RWPE1 (cell line): ENCODE measurements around the gene CRIP1.

Source experiments
- CTCF ChIA-PET: fragments of 350-600 bp; sonication (Branson Sonifier 250); formaldehyde crosslinking; extraction: SDS; loops from one replicate; lab custom pipeline; 2021; lab: Yijun Ruan, JAX
- POLR2A ChIA-PET: fragments of 400-600 bp; formaldehyde crosslinking; extraction: SDS; loops from one replicate; lab custom pipeline; 2020; ENCODE audit warnings: antibody characterized with exemption; ENCODE audit not compliant: low non-redundant PET; lab: Yijun Ruan, JAX
- DNase-seq: peaks from one replicate; pipeline ENCODE4 v3.0.0; 2012; ENCODE audit warnings: low spot score
- H3K27ac ChIP-seq: fragments of 450-650 bp; 2 replicates; pipeline ENCODE4 v1.5.1; 2017
- CTCF ChIP-seq: fragments of 450-650 bp; conservative IDR thresholded peaks from 2 replicates; pipeline ENCODE4 v1.5.1; 2017; ENCODE audit warnings: low read depth, mild to moderate bottlenecking

CRIP1 gene

GRCh38 chr14:105486163-105486973 is at the start of gene CRIP1:
Gene CRIP1 (plus strand): TSS chr14:105486886. CDS start chr14:105487260, 374 bp downstream.
- POLR2A ChIA-PET: no interaction called here
- CTCF ChIA-PET: interaction anchor here (0.7 kb wide), 1 partner anchor 314 kb away, joined by 4 read pairs; no protein-coding TSS in a partner anchor
- peak within 1 kb of the TSS; percentile 100 for H3K27ac ChIP-seq
- no peak for TF ChIP-seq CTCF
- DNase-seq: no peak

DNA sequence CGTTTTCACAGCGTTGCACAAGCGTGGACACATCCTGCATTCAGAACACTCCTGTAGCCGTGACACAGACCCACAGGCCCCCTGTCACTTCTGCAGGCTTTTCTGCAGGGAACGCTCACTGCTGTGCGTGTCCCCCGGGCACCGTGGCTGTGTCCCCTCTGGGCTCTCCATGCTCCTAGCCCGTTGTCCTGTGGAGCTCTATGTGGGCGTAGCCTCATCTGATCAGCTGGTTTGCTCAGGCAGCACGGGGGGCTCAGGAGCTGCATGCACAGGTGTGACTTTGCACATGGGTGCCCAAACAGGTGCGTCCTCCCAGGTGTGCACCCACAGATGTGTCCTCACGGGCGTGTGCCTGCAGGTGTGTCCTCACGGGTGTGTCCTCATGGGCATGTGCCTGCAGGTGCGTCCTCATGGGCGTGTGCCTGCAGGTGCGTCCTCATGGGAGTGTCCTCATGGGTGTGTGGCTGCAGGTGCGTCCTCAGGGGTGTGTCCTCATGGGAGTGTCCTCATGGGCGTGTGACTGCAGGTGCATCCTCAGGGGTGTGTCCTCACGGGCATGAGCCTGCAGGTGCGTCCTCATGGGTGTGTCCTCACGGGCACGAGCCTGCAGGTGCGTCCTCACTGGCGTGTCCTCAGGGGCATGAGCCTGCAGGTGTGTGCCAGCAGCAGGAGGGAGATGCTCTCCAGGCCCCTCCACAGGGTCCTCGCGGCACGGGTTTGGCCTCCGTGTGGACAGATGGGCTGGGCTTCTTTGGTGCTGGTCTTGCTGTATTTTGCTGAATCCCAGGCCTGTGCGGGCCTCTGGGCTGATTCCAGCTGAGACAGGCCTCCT is 49.6 kb upstream of the CRIP1 start:
- ChIA-PET POLR2A (no interaction called here), CTCF (no interaction called here)
- peak; percentile 26 for DNase-seq
- TF ChIP-seq CTCF: no peak
- peak overlapping the region; percentile 61 for H3K27ac ChIP-seq

- peak overlapping the region; percentile 61 for H3K27ac ChIP-seq
- ChIA-PET POLR2A (no interaction called here), CTCF (interaction anchor here (0.6 to 1.1 kb wide), 2 partner anchors 11 to 96 kb away, joined by 3 to 4 read pairs; no protein-coding TSS in a partner anchor)
- TF ChIP-seq CTCF: no peak
- no peak for DNase-seq
Observed at GRCh38 chr14:105437723-105438500, 48.8 kb upstream of the CRIP1 start.

DNA sequence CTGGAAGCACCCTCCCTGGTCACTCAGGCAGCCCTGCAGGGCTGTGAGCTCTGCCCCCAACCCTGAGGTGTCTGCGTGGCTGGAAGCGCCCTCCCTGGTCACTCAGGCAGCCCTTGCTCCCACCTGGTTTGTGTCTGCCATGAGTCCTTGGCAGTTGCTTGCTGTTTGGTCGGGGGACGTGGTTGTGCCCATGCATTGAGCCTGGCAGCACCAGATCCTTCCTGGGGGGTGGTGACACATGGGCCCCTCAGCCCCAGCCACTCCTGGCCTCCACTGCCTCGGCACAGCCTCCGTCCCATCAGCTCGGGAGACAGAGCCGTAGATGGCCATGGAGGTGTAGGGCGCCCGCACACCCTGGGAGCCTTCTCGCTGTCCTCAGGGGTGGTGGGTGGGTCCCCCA is 47.5 kb upstream of the CRIP1 start:
- no peak for TF ChIP-seq CTCF
- peak overlapping the region; percentile 61 for H3K27ac ChIP-seq
- no peak for DNase-seq
- POLR2A ChIA-PET: no interaction called here
- CTCF ChIA-PET: no interaction called here

DNA sequence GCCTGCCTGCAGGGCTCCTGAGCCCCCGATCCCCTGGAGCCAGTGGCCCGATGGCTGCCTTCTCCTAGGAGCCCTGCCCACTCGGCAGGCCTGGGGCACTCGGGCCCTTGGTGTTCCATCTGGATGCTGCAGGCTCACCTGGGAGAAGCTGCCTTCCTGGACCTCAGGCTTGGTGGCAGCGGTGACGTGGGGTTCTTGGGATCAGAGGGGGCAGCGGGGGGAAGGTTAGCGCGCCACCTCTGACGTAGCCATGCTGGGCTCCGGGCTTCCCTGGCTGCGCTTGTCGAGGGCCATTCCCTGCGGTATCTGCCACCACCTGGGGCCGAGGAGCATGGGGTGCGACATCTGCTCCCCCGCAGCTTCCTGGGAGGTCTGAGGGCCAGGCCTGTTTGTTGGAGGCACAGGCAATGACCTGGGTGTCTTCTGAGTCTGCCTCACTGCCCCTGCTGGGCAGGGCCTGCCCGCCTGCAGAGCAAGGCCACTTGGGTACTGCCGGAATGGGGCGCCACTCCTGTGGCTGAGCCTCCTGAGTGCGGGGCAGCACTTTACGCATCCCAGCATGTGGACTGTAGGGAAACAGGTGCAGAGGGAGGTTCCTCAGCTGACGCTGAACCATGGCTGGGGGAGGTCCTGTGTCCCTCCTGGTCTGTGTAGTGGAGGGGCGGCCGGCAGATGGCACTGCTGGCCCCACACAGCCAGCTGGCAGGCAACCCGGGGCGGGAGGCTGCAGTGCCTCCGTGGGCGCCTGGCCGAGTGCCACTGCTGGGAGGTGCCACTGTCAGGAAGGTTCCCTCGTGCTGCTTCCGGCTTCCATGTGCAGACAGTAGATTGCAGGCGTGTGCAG is 46.8 kb upstream of the CRIP1 start:
- DNase-seq: no peak
- CTCF ChIA-PET: no interaction called here
- POLR2A ChIA-PET: no interaction called here
- TF ChIP-seq CTCF: no peak
- H3K27ac ChIP-seq: peak overlapping the region; percentile 61
